Measurements from ENCODE around the gene VTI1A.

Gene VTI1A

DNA sequence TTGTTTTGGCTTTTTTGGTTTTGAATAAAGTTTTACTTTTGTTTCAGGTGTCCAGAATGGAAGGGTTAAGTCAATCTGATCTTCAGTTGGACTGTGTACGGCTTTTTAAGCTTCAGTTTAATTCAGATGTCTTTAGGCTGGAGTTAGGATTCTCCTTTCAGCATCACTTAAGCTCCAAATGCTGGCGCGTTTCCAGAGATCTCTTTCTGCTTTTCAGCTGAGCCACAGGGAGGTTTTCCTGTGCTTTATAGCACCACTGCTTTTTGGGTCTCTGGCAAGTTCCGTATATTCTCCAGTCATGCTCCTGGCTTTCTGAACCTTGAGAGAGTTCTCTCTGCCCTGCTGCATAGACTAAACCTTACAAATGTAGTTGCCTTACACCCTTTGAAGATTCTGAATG is 60.0 kb downstream of the VTI1A start:
- no peak for FAIRE-seq
- TF ChIP-seq, protein P1, sequence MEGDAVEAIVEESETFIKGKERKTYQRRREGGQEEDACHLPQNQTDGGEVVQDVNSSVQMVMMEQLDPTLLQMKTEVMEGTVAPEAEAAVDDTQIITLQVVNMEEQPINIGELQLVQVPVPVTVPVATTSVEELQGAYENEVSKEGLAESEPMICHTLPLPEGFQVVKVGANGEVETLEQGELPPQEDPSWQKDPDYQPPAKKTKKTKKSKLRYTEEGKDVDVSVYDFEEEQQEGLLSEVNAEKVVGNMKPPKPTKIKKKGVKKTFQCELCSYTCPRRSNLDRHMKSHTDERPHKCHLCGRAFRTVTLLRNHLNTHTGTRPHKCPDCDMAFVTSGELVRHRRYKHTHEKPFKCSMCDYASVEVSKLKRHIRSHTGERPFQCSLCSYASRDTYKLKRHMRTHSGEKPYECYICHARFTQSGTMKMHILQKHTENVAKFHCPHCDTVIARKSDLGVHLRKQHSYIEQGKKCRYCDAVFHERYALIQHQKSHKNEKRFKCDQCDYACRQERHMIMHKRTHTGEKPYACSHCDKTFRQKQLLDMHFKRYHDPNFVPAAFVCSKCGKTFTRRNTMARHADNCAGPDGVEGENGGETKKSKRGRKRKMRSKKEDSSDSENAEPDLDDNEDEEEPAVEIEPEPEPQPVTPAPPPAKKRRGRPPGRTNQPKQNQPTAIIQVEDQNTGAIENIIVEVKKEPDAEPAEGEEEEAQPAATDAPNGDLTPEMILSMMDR (IDR thresholded peaks at IDR 0.05; ENCODE audit: insufficient read depth, missing control alignments) = no peak
- no peak for DNase-seq (ENCODE audit: insufficient read length, low spot score)

DNA sequence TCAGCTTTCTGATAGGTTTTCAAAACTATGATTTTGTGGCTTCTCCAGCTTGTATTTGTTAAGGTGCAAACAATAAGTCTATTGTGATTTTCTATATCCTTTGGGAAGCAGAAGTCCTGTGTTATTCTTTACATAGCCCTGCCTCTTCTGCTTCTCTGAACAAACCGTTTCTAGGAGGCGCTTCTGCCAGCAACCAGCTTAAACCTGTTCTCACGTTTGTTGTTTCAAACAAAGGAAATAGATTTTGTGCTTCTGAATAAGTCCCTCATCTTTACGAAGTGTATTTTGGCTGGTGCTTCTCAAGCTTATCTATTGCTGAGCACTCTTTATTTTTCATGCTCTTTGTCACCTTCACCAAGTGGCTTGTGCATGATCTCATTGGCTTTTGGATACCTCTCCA is 61.0 kb downstream of the VTI1A start:
- TF ChIP-seq, protein P1 (IDR thresholded peaks at IDR 0.05; ENCODE audit: insufficient read depth, missing control alignments) = no peak
- FAIRE-seq = no peak
- no peak for DNase-seq (ENCODE audit: insufficient read length, low spot score)

DNA sequence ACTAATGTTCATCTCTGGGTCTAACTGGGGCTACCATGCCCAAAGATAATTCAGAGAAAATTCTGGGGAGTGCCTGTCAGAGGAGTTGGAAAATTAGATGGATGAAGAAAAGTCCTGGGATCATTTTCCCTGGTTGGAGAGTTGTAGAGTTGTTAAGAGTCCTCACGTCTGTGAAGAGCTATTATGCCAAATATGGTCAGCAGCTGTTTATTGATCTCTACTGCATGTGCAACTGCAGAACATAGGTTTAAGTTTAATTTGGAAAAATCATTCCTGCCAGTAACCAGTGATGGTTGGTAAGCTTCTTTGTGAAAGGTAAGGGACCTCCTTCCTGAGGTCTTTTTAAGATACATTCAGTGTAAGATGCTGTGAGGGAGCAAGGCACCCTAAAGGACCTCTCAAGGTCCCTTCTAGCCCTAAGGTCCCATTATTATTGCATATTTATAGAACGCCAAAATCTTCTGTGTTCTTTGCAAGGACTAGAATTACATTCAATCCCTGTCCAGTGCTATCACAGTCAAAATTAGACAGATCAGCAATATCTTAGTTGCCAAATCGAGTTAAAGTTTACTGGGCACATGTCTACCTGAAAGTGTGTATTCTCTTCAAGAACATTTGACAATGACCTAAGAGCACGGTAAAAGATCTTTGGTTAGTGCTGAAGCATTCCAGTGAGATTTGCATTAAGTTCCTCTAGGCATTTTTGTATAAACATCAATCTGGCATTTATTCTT is 62.7 kb downstream of the VTI1A start:
- FAIRE-seq = no peak
- DNase-seq (ENCODE audit: insufficient read length, low spot score) = no peak
- TF ChIP-seq, protein P1 (IDR thresholded peaks at IDR 0.05; ENCODE audit: insufficient read depth, missing control alignments) = no peak

DNA sequence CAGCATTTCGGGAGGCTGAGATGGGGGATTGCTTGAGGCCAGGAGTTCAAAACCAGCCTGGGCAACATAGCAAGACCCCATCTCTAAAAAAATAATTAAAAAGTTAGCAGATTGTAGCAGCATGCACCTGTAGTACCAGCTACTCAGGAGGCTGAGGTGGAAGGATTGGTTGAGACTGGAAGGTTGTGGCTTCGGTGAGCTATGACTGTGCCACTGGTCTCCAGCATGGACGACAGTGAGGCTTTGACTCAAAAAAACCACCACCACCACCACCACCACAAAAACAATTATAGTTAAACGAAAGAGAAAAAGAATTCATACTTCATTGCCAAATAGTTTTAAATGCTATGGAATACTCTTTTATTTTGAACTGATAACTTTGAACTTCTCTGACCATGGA is 63.4 kb downstream of the VTI1A start:
- FAIRE-seq (no peak), DNase-seq (ENCODE audit: insufficient read length, low spot score) (no peak)
- TF ChIP-seq, protein P1 (IDR thresholded peaks at IDR 0.05; ENCODE audit: insufficient read depth, missing control alignments) = no peak

DNA sequence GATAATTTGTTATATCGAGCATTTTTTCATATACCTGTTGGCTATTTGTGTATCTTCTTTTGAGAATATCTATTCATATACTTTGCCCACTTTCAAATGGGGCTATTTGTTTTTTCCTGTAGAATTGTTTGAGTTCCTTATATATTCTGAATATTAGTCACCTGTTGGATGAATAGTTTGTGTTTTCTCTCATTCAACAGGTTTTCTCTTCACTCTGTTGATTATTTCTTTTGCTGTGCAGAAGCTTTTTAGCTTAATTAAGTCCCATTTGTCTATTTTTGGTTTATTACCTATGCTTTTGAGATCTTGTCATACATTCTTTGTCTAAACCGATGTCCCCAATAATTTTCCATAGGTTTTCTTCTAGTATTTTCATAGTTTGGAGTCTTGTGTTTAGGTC is 65.3 kb downstream of the VTI1A start:
- FAIRE-seq = no peak
- TF ChIP-seq, protein P1 (IDR thresholded peaks at IDR 0.05; ENCODE audit: insufficient read depth, missing control alignments) = no peak
- DNase-seq (ENCODE audit: insufficient read length, low spot score) = no peak

DNA sequence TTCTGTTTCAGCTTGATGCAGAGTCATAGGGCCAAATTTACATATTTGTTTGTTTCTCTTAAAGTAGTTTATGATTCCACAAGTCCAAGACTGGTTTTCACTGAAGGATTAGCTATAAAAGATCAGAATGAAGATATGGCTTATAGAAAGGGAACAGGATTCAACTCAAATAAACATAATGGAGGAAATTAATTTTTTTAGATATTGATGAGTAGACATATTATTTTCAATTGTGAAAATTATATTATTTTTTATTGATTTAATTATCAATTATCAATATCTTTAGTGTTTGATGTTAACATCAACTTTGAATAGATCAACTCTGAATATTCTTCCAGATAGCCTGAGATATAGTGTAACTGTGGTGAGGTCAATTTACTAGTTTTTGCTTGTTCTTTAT is 68.1 kb downstream of the VTI1A start:
- DNase-seq (ENCODE audit: insufficient read length, low spot score) (no peak), FAIRE-seq (no peak)

DNA sequence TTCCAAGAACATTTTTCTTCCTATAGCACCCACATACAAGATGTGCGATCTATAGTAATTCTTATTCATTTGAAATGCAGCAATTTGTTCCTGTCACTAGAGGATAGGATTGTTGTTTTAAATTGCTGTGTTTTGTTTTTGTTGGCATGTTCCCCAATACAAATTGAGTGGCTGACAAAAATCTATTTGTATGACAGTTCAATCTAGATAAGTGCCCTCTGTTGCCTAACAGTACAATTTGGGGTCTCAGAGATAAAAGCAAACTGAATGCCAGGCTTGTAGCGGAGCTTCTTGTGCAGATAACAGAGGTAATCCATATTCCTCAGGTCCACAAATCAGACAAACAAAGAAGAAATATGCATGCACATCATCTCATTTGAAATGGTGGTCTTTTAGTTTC is 68.8 kb downstream of the VTI1A start:
- DNase-seq (ENCODE audit: insufficient read length, low spot score) (no peak), FAIRE-seq (no peak)
- TF ChIP-seq, protein P1 (IDR thresholded peaks at IDR 0.05; ENCODE audit: insufficient read depth, missing control alignments) = no peak

More for the DNA sequence above, 68.1 kb downstream of the VTI1A start:
- TF ChIP-seq, protein P1 (IDR thresholded peaks at IDR 0.05; ENCODE audit: insufficient read depth, missing control alignments) = no peak
